HCT116 (cell line): ENCODE measurements around the gene WNT2B. TPM values are rescaled to one million over a fixed set of nuclear protein-coding genes. Genes with fewer than 3 reads are reported as not detected.

Experiments used
- ATAC-seq: fragments of 200-7000 bp; cut with Tn5 transposase; 2 replicates; pipeline ENCODE4 v1.9.1; 2020; ENCODE audit warnings: mild to moderate bottlenecking, moderate library complexity
- BruUV-seq: library from RNA; stranded (reverse); fragments of 400-500 nt; replicated peaks from 2 replicates; lab custom pipeline; 2021; lab: Mats Ljungman, UMichigan
- CTCF ChIA-PET: fragments of 300-600 bp; sonication (Branson Sonifier 250); formaldehyde crosslinking; loops from one replicate; lab custom pipeline; 2021; ENCODE audit warnings: antibody characterized with exemption; lab: Charles Lee
- POLR2A ChIA-PET: fragments of 300-600, 350-600 bp; sonication (Branson Sonifier 250); formaldehyde crosslinking; loops from one replicate; lab custom pipeline; 2021; ENCODE audit warnings: antibody characterized with exemption; lab: Charles Lee
- RAD21 ChIA-PET, 2 experiments: fragments of 300-600 bp; sonication (Branson Sonifier 250); formaldehyde crosslinking; loops; one replicate each; lab custom pipeline; 2023; ENCODE audit warnings: low total read pairs in 2 of 2; ENCODE audit not compliant: uncharacterized antibody in 2 of 2, unreplicated experiment in 2 of 2, low non-redundant PET in 1 of 2; lab: Charles Lee
- DNase-seq: peaks from one replicate; pipeline ENCODE4 v3.0.0-alpha.2; 2010; ENCODE audit warnings: low read depth, low spot score
- H2AFZ ChIP-seq: fragments of 200-600 bp; shearing (Covaris generic), sonication (generic); 2 replicates; pipeline ENCODE4 v1.6.1; 2017; ENCODE audit warnings: low read depth, mixed run types, mixed read lengths, antibody characterized with exemption, low read length; ENCODE audit not compliant: poor library complexity, severe bottlenecking
- H3K27ac ChIP-seq: 2 replicates; pipeline ENCODE4 v1.5.1; 2012; ENCODE audit warnings: low read depth, low read length
- H3K27me3 ChIP-seq: fragments of 200-600 bp; sonication (generic); 2 replicates; pipeline ENCODE4 v1.6.1; 2016; ENCODE audit warnings: mixed run types, low read length, mixed read lengths; ENCODE audit not compliant: insufficient read depth
- H3K36me3 ChIP-seq, 2 experiments: fragments of 200-500 bp in 1 of 2; fragments of 200-600 bp in 1 of 2; sonication (Bioruptor generic) in 1 of 2; sonication (generic) in 1 of 2; 2 replicates each; pipeline versions ENCODE4 v1.5.1 to v1.6.1; 2014 to 2016; ENCODE audit warnings: low read length in 2 of 2, inconsistent platforms in 1 of 2, mixed read lengths in 1 of 2, mixed run types in 1 of 2; ENCODE audit not compliant: insufficient read depth in 2 of 2, control insufficient read depth in 1 of 2
- H3K4me1 ChIP-seq, 2 experiments: fragments of 200-600 bp in 1 of 2; sonication (generic) in 1 of 2; 2 replicates each; pipeline versions ENCODE4 v1.5.1 to v1.6.1; 2012 to 2017; ENCODE audit warnings: low read length in 2 of 2, inconsistent platforms in 1 of 2, mild to moderate bottlenecking in 1 of 2, mixed read lengths in 1 of 2, mixed run types in 1 of 2, moderate library complexity in 1 of 2; ENCODE audit not compliant: insufficient read depth in 2 of 2, control insufficient read depth in 1 of 2
- H3K4me2 ChIP-seq: fragments of 200-600 bp; sonication (generic); 2 replicates; pipeline ENCODE4 v1.6.1; 2017; ENCODE audit warnings: mixed run types, low read length, mixed read lengths
- H3K4me3 ChIP-seq, 2 experiments: fragments of 200-600 bp in 1 of 2; sonication (generic) in 1 of 2; replicated peaks in 1 of 2; 2 replicates each; pipeline ENCODE4 v1.5.1; 2011 to 2016; ENCODE audit warnings: low read length in 2 of 2, control low read depth in 1 of 2, low read depth in 1 of 2, mild to moderate bottlenecking in 1 of 2, mixed read lengths in 1 of 2, mixed run types in 1 of 2
- H3K79me2 ChIP-seq: fragments of 200-600 bp; sonication (generic); 2 replicates; pipeline ENCODE4 v1.6.1; 2017; ENCODE audit warnings: mild to moderate bottlenecking, mixed run types, low read length, moderate library complexity, mixed read lengths; ENCODE audit not compliant: insufficient read depth
- H3K9ac ChIP-seq: fragments of 200-600 bp; sonication (generic); 2 replicates; pipeline ENCODE4 v1.6.1; 2016; ENCODE audit warnings: low read length, mixed read lengths
- H3K9me2 ChIP-seq: fragments of 200-600 bp; sonication (generic), shearing (Covaris generic); 2 replicates; pipeline ENCODE4 v1.6.1; 2017; ENCODE audit warnings: mixed run types, mild to moderate bottlenecking, moderate library complexity; ENCODE audit not compliant: insufficient read depth
- H3K9me3 ChIP-seq, 2 experiments: fragments of 200-500 bp in 1 of 2; fragments of 200-600 bp in 1 of 2; sonication (Bioruptor generic) in 1 of 2; sonication (generic) in 1 of 2; 2 replicates each; pipeline ENCODE4 v1.6.1; 2014 to 2017; ENCODE audit warnings: low read length in 2 of 2, mixed read lengths in 2 of 2, inconsistent platforms in 1 of 2, low read depth in 1 of 2, mild to moderate bottlenecking in 1 of 2, mixed run types in 1 of 2, moderate library complexity in 1 of 2; ENCODE audit not compliant: control insufficient read depth in 1 of 2, insufficient read depth in 1 of 2
- H4K20me1 ChIP-seq: fragments of 200-600 bp; sonication (generic), shearing (Covaris generic); 2 replicates; pipeline ENCODE4 v1.6.1; 2017; ENCODE audit warnings: mixed run types, mild to moderate bottlenecking, moderate library complexity; ENCODE audit not compliant: insufficient read depth
- ATF3 ChIP-seq: IDR thresholded peaks from 2 replicates; pipeline ENCODE4 v1.6.1; 2012
- CBX3 ChIP-seq: IDR thresholded peaks from 2 replicates; pipeline ENCODE4 v1.6.1; 2012; ENCODE audit warnings: low read depth
- CTCF ChIP-seq, 3 experiments: fragments of 200-600 bp in 1 of 3; sonication (generic) in 1 of 3; IDR thresholded peaks in 2 of 3; conservative IDR thresholded peaks in 1 of 3; 2 replicates each; pipeline ENCODE4 v1.5.1; 2012 to 2017; ENCODE audit warnings: low read depth in 2 of 3, low read length in 2 of 3, antibody characterized with exemption in 1 of 3, borderline replicate concordance in 1 of 3, control low read depth in 1 of 3, mild to moderate bottlenecking in 1 of 3, mixed read lengths in 1 of 3, mixed run types in 1 of 3, moderate library complexity in 1 of 3; ENCODE audit not compliant: insufficient read depth in 1 of 3
- FOSL1 ChIP-seq: IDR thresholded peaks from 2 replicates; pipeline ENCODE4 v1.6.1; 2012; ENCODE audit warnings: low read depth
- JUND ChIP-seq: IDR thresholded peaks from 2 replicates; pipeline ENCODE4 v1.6.1; 2012
- SP1 ChIP-seq: IDR thresholded peaks from 2 replicates; pipeline ENCODE4 v1.6.1; 2012; ENCODE audit warnings: low read depth
- ZBTB33 ChIP-seq: IDR thresholded peaks from 2 replicates; pipeline ENCODE4 v1.6.1; 2011; ENCODE audit warnings: mild to moderate bottlenecking, low read length, moderate library complexity; ENCODE audit not compliant: insufficient replicate concordance; ENCODE audit errors: extremely low read depth
- intact Hi-C: fragments of 100-400 bp; cut with micrococcal nuclease; formaldehyde crosslinking; loops from 2 replicates; pipeline ENCODE4 v1.10.0; 2022
- total RNA-seq: library from RNA; stranded (reverse); gene quantifications from one replicate; pipeline ENCODE4 v1.2.1, GENCODE V29; 2021; ENCODE audit not compliant: unreplicated experiment

WNT2B gene
- total RNA-seq, 1 experiment from 2014 or later, result 1.5 TPM

- BruUV-seq, result no TSS peak
- ChIA-PET CTCF (no interaction called here), POLR2A (no interaction called here), RAD21 (no interaction called here)
- Histone ChIP-seq H3K4me1 (peaks cover 11 to 12% of the 10 kb centered on the region in 2 experiments; a peak in 3 of 4 replicates), H3K36me3 (peaks cover 4 to 6% of the 10 kb centered on the region in 2 experiments; a peak in 2 of 4 replicates), H3K4me3 (no peak overlapping the region), H3K27ac (no peak overlapping the region), H3K4me2 (peak overlapping the region; percentile 51), H3K9ac (no peak overlapping the region), H3K9me2 (no peaks in the 10 kb centered on the region), H4K20me1 (no peaks in the 10 kb centered on the region), H3K79me2 (no peaks in the 10 kb centered on the region), H2AFZ (peak overlapping the region; percentile 27), H3K27me3 (no peaks in the 10 kb centered on the region), H3K9me3 (no peaks in the 10 kb centered on the region)
- ATAC-seq (peak; percentile 99), DNase-seq (peak; percentile 69)
- intact Hi-C loops, result no loop called here
- no peak for TF ChIP-seq ZBTB33
- TF ChIP-seq CTCF (IDR thresholded peaks at IDR 0.05 in 2 of 3, conservative IDR thresholded peaks at IDR 0.05 in 1 of 3; ENCODE audit: borderline replicate concordance in 1 of 3, insufficient read depth in 1 of 3, low read depth in 2 of 3, low read length in 2 of 3), result no peak
- peak; percentile 70 for TF ChIP-seq FOSL1
- peak; percentile 61; the same call in 1 of the 2 replicates for TF ChIP-seq CBX3
- no peak for TF ChIP-seq ATF3
- TF ChIP-seq JUND, result peak; percentile 74
- TF ChIP-seq SP1, result peak; percentile 25; the same call in 1 of the 2 replicates
Observed at GRCh38 chr1:112575154-112575804, 66.5 kb downstream of the WNT2B start.
